RPMI7951 (cell line): ENCODE data around the gene TUBB1. TPM values are rescaled to one million over a fixed set of nuclear protein-coding genes. Genes with fewer than 3 reads are reported as not detected.
A peak's percentile ranks its signal among the peaks of the same experiment; 100 is the strongest.
"Not testable (repeated sequence)": the region's sequence is repeated elsewhere in the genome, so short reads cannot be mapped to it uniquely, and the experiment has no call there.

ENCODE experiments used
- DNase-seq: peaks from one replicate; pipeline ENCODE4 v3.0.0-alpha.2; 2012; ENCODE audit warnings: low read depth
- total RNA-seq: library from RNA; depleted of rRNA; stranded (reverse); fragments of >200 nt; shearing (Covaris generic); gene quantifications from 2 replicates; pipeline ENCODE4 v1.2.3, GENCODE V29; 2014

The TUBB1 gene
- total RNA-seq, 1 experiment from 2014 or later = 0.12 TPM

DNA sequence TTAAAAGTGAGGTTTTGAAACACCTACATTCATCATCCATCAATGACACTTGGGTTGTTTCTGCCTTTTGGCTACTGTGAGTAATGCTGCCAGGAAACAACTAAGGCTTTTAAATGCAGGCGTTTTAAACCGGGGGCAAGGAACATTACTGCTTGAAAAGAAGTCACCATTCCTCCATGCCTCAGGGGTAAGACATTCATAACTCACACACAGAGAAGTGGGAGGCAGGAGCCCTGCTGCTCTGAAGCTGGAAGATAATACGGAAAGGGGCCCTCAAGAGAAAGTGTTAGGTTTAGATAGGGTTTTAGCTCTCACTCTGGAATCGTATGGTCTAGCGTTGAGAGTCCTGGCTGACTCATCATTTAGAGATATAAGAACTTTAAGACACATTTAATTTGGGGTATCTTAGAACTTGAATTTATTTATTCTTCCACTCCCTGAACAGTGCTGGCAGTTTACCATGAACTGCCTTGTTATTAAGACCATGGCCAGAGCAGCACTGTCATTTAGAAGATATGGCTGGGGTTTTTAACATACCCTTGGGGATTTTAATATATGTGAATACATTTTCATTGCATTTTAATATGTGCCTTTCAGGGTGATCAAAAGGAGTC is 1.8 kb downstream of the TUBB1 start:
- peak; percentile 95 for DNase-seq

DNA sequence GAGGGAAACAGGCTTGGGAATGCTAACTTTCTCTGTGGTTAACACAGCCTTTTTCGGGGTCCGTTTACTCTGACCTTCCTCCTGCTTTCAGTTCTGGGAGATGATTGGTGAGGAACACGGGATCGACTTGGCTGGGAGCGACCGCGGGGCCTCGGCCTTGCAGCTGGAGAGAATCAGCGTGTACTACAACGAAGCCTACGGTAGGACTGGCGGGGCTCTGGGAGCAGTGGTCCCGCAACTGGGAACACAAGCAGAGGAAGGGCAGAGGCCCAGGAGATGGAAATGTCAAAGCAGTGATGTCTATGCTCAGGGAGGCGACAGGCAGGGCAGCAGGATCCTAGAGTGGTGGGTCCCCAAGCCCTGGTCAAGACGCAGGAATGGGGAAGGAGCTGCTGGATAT is 3.5 kb downstream of the TUBB1 start:
- DNase-seq = no peak

DNA sequence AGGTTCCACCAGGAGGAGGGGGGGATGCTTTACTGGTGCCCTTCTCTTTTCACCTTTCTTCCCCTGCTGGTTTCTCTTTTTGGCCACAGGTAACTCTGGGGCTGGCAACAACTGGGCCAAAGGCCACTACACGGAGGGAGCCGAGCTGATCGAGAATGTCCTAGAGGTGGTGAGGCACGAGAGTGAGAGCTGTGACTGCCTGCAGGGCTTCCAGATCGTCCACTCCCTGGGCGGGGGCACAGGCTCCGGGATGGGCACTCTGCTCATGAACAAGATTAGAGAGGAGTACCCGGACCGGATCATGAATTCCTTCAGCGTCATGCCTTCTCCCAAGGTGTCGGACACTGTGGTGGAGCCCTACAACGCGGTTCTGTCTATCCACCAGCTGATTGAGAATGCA is 4.4 kb downstream of the TUBB1 start:
- no peak for DNase-seq

DNA sequence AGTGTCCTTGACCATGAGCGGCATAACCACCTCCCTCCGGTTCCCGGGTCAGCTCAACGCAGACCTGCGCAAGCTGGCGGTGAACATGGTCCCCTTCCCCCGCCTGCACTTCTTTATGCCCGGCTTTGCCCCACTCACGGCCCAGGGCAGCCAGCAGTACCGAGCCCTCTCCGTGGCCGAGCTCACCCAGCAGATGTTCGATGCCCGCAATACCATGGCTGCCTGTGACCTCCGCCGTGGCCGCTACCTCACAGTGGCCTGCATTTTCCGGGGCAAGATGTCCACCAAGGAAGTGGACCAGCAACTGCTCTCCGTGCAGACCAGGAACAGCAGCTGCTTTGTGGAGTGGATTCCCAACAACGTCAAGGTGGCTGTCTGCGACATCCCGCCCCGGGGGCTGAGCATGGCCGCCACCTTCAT is 4.9 kb downstream of the TUBB1 start:
- no peak for DNase-seq

DNA sequence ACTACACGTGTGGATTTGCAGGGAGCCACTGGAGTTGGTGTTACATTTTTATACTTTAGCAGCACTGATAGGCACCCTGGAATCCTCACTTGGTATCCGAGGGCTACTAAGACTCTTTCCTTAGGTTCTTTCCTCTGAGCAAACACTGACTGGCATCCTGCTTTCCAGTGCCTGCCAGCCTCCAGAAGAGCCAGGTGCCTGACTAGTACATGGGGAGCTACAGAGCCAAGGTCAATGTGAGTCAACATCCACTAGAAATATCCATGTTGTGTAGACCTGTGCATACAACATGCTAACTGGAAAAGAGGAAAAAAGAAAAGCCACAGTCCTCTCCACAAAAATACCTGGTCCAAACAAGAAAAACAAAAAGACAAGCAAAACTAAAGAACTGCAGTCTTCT is 5.9 kb downstream of the TUBB1 start:
- no peak for DNase-seq

DNA sequence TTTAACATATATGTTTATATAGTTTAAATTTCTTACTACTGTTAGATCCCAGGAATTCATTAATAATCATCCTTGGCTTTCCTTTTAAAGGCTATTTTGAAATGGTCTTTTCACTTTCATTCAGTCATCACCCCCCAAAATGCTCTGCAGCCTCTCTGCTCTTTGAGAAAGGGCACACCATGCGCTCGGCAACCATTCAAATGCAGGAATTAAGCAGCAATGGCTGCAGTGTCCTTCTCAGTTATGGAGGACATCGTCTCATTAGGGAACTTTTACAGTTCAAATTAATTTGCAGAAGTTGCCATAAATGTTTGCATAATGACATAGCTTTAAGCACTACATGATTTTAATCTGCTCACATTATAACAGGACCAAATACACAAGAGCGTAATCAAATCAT is 6.3 kb downstream of the TUBB1 start:
- no peak for DNase-seq

DNA sequence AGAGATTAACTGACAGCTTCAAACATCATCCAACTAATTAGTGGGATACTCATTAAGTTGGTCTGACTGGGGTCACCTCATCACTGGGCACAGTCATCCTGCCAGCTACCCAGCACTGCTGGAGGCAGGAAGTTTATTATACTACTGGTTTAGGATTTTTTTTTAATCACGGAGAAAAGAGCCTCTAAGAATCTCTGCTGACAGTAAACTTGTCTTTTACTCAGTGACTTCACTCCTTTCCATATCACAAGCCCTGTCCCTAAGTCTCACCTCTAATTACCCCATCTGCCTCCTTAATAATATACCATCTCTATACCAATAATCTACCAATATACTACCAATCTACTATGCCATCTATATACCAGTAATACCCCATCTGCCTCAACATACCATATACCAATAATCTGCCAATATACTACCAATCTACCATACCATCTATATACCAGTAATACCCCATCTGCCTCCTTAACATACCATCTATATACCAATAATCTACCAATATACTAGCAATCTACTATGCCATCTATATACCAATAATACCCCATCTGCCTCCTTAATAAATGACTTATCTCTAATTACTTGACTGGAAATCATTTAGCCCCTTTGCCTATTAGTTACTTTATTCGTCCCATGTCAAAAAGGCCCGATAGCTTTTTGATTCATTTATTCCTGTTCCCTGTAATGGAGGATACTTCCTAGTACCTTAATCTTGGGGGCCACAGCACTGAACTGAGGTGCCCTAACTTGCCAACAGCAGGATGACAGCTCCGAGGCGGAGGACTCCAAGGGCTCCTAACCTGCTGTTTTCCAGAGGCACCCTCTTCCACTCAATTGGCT is 7.9 kb downstream of the TUBB1 start:
- no peak for DNase-seq

DNA sequence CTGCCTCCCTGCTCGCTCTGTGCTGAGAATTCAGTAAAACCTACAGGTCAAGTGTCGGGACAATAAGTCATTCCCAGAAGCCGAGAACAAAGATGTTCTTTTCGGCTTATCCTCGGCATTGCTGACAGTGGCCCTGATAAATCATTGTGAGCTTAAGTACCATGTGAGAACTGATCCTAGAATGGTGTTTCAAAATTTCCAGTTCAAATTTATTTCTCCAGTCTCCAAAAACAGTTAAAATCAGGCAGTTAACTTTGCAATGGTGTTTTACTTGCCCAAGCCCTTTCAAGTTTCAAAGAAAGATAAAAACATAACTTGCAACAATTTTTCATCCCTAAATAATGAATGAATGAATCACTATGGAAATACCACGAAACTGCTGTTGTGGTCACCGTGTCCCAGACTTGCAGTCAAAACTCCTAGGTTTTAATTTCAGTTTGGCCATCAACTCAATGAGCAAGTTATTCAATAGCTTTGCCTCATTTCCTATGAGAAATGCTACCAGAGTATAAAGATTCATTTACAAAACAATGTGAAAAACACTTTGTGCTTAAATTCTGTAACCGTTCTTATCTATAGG is 8.6 kb downstream of the TUBB1 start:
- peak; percentile 59 for DNase-seq

DNA sequence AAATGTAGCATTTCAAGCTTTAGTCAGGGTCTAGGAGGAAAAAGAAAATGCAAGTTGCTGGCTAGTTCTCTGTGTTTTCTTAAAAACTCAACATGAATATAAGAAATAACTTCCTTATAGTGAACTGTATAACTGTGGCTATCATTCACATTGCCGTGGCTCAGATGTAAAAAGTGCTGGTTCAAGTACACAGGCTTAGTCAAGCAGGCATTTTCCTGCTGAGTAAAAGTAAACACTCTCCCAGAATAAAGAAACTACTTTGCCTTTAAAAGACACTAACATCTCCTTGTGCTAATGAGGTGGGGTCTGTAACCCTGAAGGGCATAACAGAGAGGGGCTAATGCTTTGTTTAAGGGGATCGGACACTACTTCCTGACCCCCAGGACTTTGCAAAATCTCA is 9.6 kb downstream of the TUBB1 start:
- no peak for DNase-seq

DNA sequence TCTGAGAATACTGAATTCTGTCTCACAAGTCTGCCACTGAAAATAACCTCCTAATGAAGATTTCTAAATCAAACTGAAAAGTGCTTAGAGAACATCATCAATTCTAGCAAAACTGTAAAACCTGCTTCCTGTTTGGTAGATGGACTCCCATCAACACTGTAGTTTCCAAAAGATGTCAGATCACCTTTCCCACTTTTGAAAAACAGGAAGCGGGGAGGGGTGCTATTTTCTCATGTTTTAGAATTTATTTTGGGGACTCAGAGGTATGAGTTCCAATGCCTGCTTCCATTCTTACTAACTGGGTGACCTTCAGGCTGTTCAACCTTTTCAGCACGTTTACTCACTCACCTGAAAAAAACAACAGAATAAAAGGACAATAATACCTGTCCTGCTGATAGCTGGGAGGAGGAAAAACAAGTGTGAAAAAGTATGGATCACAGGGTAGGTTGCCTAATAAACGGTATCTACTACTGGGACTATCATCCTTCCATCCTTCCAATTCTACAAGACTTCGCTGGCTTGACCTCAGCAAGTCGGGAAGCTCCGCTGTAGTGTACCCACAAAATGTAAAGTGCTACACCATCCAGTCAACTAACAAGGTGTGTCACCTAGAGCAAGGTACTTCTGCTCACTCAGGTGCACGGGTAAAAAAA is 11.8 kb downstream of the TUBB1 start:
- DNase-seq = no peak

DNA sequence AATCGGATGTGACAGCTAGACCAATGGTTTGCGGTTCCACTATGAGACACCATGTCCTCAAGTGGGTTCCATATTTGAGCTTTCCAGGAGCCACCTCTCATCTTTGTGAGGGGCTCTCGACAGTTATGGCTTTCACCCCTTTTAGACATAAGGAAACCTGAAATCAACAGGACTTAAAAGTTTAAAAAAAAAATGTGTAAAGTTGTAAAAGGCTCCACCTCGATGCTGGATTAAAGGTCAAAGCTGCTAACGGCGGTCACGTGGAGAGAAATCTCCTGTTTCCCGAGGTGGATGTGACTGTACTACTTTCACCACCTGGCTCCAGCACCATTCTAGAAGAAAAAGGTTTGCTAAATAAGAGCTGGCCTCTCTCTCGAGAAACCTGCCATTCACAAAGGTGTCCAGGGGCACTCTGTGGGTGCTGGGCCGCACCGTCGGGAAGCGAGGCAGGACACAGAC is 12.4 kb downstream of the TUBB1 start:
- DNase-seq = no peak

DNA sequence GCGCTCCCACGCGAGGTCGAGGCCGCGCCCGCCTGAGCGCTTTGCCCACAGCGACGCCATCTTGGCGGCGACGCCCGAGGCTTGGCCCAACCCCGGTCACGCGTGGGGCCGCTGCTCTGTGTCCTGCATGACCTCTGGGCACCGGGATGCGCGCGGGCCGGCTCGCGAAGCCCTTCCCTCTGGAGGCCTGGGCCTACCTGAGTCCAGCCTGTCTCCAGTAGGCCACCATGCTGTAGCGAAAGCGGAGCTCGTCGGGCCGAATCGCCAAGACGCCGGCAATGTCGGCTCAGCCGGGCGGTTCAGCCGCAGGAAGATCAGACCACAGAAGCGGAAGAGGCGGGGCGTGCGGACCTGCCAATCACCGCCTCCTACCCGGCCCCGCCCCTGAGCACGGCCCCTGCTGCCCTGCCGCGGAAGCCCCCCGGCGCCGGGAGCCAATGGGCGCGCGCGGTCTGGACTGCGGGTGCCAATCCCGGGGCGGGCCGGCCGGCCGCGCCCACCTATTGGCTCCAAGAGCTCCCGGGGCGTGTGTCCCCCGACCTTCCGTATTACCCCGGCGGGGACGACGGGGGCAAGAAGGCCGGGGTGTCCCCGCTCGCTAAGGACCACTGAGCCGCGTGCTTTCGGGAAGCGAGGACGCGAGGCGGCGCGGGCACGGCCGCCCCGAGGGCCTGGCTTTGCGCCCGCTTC is 12.9 kb downstream of the TUBB1 start, which contains the start of gene ATP5F1E:
TSS of gene ATP5F1E (minus strand) at position 313 of the 690 bp plus-strand sequence. CDS start at position 229, 84 bp downstream.
- peak; percentile 98 for DNase-seq

DNA sequence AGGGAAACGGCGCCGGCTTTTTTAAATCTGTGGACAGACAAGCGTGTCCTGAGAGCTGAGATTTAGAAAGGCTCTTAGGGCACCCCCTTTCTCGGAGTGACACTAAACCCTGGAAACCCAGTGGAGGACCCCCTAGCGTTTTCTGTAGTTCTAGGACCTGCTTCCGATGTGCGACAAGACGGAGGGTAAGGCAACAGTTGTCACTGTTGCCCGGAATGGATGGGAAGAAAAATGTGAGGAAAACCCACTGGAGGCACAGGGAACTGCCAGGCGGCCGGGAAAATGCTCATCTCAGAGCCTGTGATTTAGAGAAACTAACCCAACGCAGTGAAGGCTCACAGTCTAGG is 13.5 kb downstream of the TUBB1 start:
- DNase-seq = peak; percentile 72

DNA sequence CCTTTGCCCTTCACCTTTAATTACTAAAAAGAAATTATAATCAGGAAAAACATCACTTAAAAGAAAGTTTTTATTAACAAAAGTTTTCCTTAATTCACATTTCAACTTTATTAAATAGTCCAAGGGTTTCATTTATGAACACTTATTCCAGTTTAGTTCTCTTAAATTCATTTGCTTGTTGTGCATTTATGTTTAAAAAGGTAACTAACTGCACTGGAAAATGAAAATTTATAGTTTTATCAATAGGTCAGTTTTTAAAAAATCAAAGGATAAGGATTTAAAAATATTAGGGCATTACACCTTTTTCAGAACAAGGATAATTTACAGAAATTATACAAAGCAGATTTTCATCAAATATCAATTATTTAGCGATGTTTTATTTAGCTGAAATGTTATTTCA is 13.9 kb downstream of the TUBB1 start:
- DNase-seq = no peak

DNA sequence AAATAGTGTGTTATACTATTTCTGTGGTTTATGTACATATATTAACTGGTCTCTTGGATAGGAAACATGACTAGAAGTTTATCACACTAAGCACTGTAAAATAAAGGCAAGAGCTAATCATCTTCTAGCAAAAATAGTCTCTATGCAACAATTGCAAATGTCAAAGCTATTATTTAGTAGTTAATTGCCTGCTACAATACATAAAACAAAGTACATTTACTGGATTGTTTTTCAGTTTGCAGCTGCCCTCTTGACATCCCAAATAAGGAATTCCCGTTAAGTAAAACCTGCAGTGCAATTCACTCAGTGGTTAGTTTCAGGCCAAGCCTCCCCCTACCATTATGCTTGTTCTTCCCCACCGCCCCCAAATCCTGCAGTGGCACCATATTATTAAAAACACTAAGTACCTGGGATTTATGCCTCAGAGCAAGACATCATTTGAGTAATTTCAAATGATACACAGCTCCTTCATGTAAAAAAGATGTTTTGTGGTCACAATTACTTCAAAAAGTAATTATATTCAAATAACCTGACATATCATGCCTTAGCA is 14.5 kb downstream of the TUBB1 start:
- no peak for DNase-seq

DNA sequence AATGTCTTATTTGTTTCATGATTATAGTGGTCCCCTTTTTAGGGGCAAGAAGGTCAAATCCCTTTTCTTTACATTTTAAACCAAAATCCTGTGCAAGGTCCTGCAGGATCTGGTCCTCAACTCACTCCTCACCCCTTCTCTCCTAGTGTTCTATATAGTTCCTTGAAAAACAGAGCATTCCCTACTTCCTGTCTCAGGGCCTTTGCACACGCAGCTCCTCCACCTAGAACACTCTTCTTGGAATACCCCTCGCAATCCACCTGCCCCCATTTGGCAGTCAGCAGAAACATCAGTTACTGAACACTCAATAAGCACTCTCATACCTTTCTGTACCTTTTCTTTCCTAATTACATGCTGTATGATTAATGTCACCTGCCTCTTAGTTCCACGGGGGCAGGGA is 16.2 kb downstream of the TUBB1 start:
- DNase-seq = no peak

DNA sequence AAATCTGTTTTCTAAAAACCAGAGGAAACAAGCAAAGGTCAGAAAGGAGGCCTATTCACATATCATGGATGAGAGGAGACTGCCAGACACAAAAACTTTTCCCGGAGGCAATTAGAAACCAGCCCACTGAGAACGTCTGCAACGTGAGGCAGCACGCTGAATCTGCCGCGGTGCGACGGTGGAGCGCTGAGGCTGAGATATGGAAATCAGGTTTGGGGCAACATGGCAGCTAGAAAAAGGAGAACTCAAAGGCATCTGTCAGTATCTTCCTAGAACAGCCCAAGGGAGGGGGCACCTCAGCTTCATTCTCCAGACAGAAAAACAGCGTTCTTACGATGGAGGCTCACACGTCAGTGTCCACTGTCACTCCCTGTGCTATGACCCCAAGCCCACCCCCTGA is 18.2 kb downstream of the TUBB1 start:
- DNase-seq = no peak

DNA sequence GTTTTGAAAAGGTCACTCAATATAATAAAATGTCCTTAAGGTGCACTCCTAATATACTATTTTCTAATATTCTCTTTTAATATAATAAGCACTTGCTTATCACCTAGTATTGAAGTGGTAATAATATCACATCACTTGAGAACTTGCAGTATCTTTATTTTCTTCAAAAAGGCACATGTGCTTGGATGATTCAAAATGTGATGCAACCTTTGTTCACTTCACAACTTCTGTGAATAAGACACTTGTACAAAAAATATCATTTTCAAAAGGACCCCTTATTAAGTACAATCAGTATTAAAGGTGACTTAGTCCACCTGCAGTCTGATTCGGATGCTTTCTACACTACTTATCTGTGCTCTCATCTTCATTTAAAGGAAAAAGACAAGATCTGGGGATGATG is 20.0 kb downstream of the TUBB1 start:
- DNase-seq = no peak

DNA sequence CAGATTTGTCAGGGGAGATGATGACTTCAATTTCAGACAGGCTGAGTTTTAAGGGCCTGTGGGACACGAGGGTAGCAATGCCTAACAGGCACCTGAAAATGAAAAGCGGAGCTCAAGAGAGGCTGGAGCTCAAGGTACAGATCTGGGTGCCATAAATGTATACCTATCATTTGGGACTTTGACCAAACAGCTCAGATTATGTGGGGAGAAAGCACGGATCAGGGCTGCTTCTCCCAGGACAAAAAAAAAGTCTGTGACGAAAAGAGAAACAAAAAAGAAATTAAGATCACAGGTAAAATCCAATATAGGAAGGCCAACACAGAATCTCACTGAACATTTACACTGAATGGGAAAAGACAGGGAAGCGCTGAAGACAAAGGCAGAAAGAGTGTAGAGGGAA is 21.4 kb downstream of the TUBB1 start:
- DNase-seq = no peak

DNA sequence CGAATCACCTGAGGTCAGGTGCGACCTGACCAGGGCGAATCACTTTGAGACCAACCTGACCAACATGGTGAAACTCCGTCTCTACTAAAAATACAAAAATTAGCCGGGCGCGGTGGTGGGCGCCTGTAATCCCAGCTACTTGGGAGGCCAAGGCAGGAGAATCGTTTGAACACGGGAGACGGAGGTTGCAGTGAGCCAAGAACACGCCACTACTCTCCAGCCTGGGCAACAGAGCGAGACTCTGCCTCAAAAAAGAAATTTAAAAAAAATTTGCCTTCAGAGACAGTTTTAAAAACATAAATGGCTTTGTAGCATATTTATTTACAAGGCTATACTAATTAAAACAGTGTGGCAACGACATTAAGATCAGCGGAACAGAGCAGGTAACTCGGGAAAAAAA is 22.3 kb downstream of the TUBB1 start:
- DNase-seq = not testable (repeated sequence)

DNA sequence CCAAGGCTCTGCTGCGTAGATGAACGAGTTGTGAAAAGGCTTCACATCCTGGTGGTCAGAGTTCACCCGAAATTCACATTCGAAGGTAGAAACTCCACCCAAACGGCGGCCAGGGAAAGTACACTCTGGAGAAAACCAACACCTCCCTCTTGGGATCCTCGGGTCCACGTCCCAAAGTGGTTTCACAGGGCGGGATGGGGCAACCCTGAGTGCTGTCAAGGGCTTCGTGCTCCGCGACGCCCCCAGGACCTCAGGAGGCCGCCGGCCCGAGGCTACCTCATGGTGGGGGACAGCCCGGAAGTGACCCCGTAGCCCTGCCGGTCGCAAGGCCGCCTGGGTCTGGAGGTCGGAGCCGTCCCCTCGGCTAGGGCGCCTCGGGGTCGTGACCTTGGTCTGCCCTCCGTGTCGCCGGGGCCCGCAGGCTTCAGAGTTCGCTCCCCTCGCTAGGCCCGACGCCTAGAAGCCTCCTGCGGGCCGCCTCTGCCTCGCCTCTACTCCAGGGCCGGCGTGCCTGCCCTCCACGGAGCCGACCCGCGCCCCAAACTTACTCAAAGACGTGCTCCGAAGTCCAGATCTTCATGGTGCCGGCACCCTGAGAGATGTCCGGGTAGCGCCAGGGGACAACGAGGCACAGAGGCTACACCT is 23.0 kb downstream of the TUBB1 start, which contains the start of gene PRELID3B:
TSS of gene PRELID3B (minus strand) at position 636 of the 645 bp plus-strand sequence. CDS start at position 580, 56 bp downstream.
- DNase-seq = peak; percentile 45
